T-cell (primary cell): ENCODE data around the gene GRK3. TPM values are rescaled to one million over a fixed set of nuclear protein-coding genes. Genes with fewer than 3 reads are reported as not detected.

ENCODE experiments used
- ATAC-seq, 4 experiments: fragments of 200-7000 bp in 3 of 4; fragments of 150-1000 bp in 1 of 4; cut with Tn5 transposase; replicated peaks in 1 of 4; 1 replicate in 3 of 4; 2 replicates in 1 of 4; pipeline ENCODE4 v1.10.0; 2021; ENCODE audit warnings: moderate library complexity in 3 of 4, mild to moderate bottlenecking in 2 of 4, moderate number of reproducible peaks in 1 of 4
- CTCF ChIA-PET, 2 donors: fragments of 300-600 bp; sonication (Branson Sonifier 250); formaldehyde crosslinking; loops; one replicate each; lab custom pipeline; 2022; ENCODE audit warnings: antibody characterized with exemption in 2 of 2; lab: Charles Lee
- POLR2A ChIA-PET, 2 donors: fragments of 300-600 bp; sonication (Branson Sonifier 250); formaldehyde crosslinking; loops; one replicate each; lab custom pipeline; 2022; ENCODE audit warnings: antibody characterized with exemption in 2 of 2; lab: Charles Lee
- DNase-seq, 35 experiments: peaks; one replicate each; pipeline versions ENCODE4 v3.0.0 to v3.0.0-alpha.2; 2013 to 2023
- H3K27ac ChIP-seq: one replicate; pipeline ENCODE4 v1.5.1; 2013; ENCODE audit warnings: low read length
- H3K27me3 ChIP-seq, 2 experiments: replicated peaks in 1 of 2; 1 replicate in 1 of 2; 2 replicates in 1 of 2; pipeline versions ENCODE4 v1.6.1 to v1.7.0; 2013; ENCODE audit warnings: low read length in 1 of 2, mixed read lengths in 1 of 2; ENCODE audit not compliant: control insufficient read depth in 2 of 2, insufficient read depth in 2 of 2; ENCODE audit errors: extremely low read depth in 1 of 2
- H3K36me3 ChIP-seq, 2 donors: 1 replicate in 1 of 2; 2 replicates in 1 of 2; pipeline versions ENCODE4 v1.6.1 to v1.7.0; 2013; ENCODE audit warnings: low read length in 1 of 2; ENCODE audit not compliant: control insufficient read depth in 2 of 2, insufficient read depth in 1 of 2; ENCODE audit errors: extremely low read depth in 1 of 2
- H3K4me1 ChIP-seq, 2 experiments: 1 replicate in 1 of 2; 2 replicates in 1 of 2; pipeline versions ENCODE4 v1.6.1 to v1.7.0; 2013; ENCODE audit warnings: low read length in 2 of 2, mixed read lengths in 1 of 2; ENCODE audit not compliant: insufficient read depth in 2 of 2, control insufficient read depth in 1 of 2; ENCODE audit errors: extremely low read depth in 1 of 2
- H3K4me3 ChIP-seq, 2 donors: 1 replicate in 1 of 2; 2 replicates in 1 of 2; pipeline versions ENCODE4 v1.5.1 to v1.7.0; 2013; ENCODE audit warnings: mild to moderate bottlenecking in 2 of 2, low read length in 1 of 2, moderate library complexity in 1 of 2; ENCODE audit not compliant: control insufficient read depth in 1 of 2; ENCODE audit errors: extremely low read depth in 1 of 2
- H3K9me3 ChIP-seq: 2 replicates; pipeline ENCODE4 v1.7.0; 2013
- H3K27ac Mint-ChIP-seq, 2 donors: one replicate each; pipeline ENCODE4 v1.8.0; 2020 to 2021; ENCODE audit warnings: mild to moderate bottlenecking in 2 of 2, mixed read lengths in 2 of 2
- H3K27me3 Mint-ChIP-seq, 2 donors: one replicate each; pipeline ENCODE4 v1.8.0; 2021 to 2022; ENCODE audit warnings: mixed read lengths in 2 of 2
- H3K36me3 Mint-ChIP-seq: one replicate; pipeline ENCODE4 v1.8.0; 2021; ENCODE audit warnings: mixed read lengths
- H3K4me1 Mint-ChIP-seq, 3 donors: one replicate each; pipeline ENCODE4 v1.8.0; 2020 to 2022; ENCODE audit warnings: mixed read lengths in 3 of 3, mild to moderate bottlenecking in 1 of 3
- H3K4me3 Mint-ChIP-seq, 3 donors: one replicate each; pipeline ENCODE4 v1.8.0; 2020 to 2022; ENCODE audit warnings: mild to moderate bottlenecking in 3 of 3, mixed read lengths in 3 of 3, moderate library complexity in 3 of 3
- H3K9me3 Mint-ChIP-seq, 3 donors: one replicate each; pipeline ENCODE4 v1.8.0; 2020 to 2022; ENCODE audit warnings: mixed read lengths in 3 of 3
- WGBS: methylation state at CpG from one replicate; pipeline ENCODE4 v1.1.5; 2013; ENCODE audit warnings: missing lambda C conversion rate; ENCODE audit not compliant: insufficient coverage; 5-methylcytosine and 5-hydroxymethylcytosine counted together
- total RNA-seq, 35 experiments: library from RNA in 6 of 35; stranded (reverse) in 6 of 35; fragments of 120-200 nt in 1 of 35; gene quantifications; one replicate each; pipeline versions ENCODE4 v1.2.1 to v1.2.4 and lab custom pipeline; 2013 to 2026

Gene GRK3
- total RNA-seq, 5 donors from 2014 or later (not counting 1 experiment from before 2014, with no cell fraction given): 1.4 to 7.0 (median 3.6) TPM

GRCh38 chr22:25651332-25652085 is 87.0 kb downstream of the GRK3 start:
- ATAC-seq: no peak
- WGBS: 80% methylated on average over 1 of the region's 4 CpGs
- Histone ChIP-seq H3K4me3 (no peak overlapping the region), H3K36me3 (no peaks in the 10 kb centered on the region), H3K27ac (no peak overlapping the region), H3K4me1 (no peaks in the 10 kb centered on the region), H3K9me3 (no peaks in the 10 kb centered on the region), H3K27me3 (no peaks in the 10 kb centered on the region)
- POLR2A ChIA-PET: no interaction called here
- no peak for DNase-seq
- CTCF ChIA-PET: no interaction called here
- H3K4me3 Mint-ChIP-seq: no peak overlapping the region
- no peaks in the 10 kb centered on the region for H3K9me3 Mint-ChIP-seq
- no peaks in the 10 kb centered on the region for H3K27me3 Mint-ChIP-seq
- no peak overlapping the region for H3K27ac Mint-ChIP-seq
- H3K36me3 Mint-ChIP-seq: no peaks in the 10 kb centered on the region
- no peaks in the 10 kb centered on the region for H3K4me1 Mint-ChIP-seq

GRCh38 chr22:25654676-25655075 is 90.2 kb downstream of the GRK3 start:
- Mint-ChIP-seq H3K4me1 (peaks cover 0 to 4% (median 0%) of the 10 kb centered on the region in 3 donors), H3K4me3 (no peak overlapping the region), H3K27me3 (no peaks in the 10 kb centered on the region), H3K36me3 (no peaks in the 10 kb centered on the region), H3K27ac (no peak overlapping the region), H3K9me3 (no peaks in the 10 kb centered on the region)
- Histone ChIP-seq H3K9me3 (no peaks in the 10 kb centered on the region), H3K4me3 (no peak overlapping the region), H3K36me3 (no peaks in the 10 kb centered on the region), H3K27me3 (no peaks in the 10 kb centered on the region), H3K4me1 (no peaks in the 10 kb centered on the region), H3K27ac (no peak overlapping the region)
- DNase-seq: no peak
- ChIA-PET CTCF (no interaction called here), POLR2A (no interaction called here)
- ATAC-seq: no peak

GRCh38 chr22:25655371-25655935 is 91.0 kb downstream of the GRK3 start:
- no peaks in the 10 kb centered on the region for H3K4me1 ChIP-seq
- Mint-ChIP-seq H3K27me3 (no peaks in the 10 kb centered on the region), H3K4me1 (peaks cover 0 to 4% (median 0%) of the 10 kb centered on the region in 3 donors), H3K4me3 (no peak overlapping the region), H3K36me3 (no peaks in the 10 kb centered on the region), H3K27ac (no peak overlapping the region), H3K9me3 (no peaks in the 10 kb centered on the region)
- no peak overlapping the region for H3K4me3 ChIP-seq
- no peaks in the 10 kb centered on the region for H3K9me3 ChIP-seq
- CTCF ChIA-PET: interaction anchor here in 1 of 2 donors (0.6 kb wide), 1 partner anchor 100 kb away, joined by 4 read pairs; no protein-coding TSS in a partner anchor
- no peak overlapping the region for H3K27ac ChIP-seq
- H3K36me3 ChIP-seq: no peaks in the 10 kb centered on the region
- WGBS: 60% methylated on average over 1 of the region's 4 CpGs
- DNase-seq: no peak
- H3K27me3 ChIP-seq: no peaks in the 10 kb centered on the region
- POLR2A ChIA-PET: no interaction called here
- no peak for ATAC-seq

GRCh38 chr22:25656724-25657123 is 92.2 kb downstream of the GRK3 start:
- ATAC-seq (no peak), DNase-seq (no peak)
- H3K9me3 ChIP-seq: no peaks in the 10 kb centered on the region
- POLR2A ChIA-PET: no interaction called here
- Mint-ChIP-seq H3K27me3 (no peaks in the 10 kb centered on the region), H3K4me3 (no peak overlapping the region), H3K27ac (no peak overlapping the region), H3K9me3 (no peaks in the 10 kb centered on the region), H3K36me3 (no peaks in the 10 kb centered on the region), H3K4me1 (peaks cover 0 to 4% (median 0%) of the 10 kb centered on the region in 3 donors)
- H3K4me3 ChIP-seq: no peak overlapping the region
- CTCF ChIA-PET: interaction anchor here in 1 of 2 donors (0.6 kb wide), 1 partner anchor 964 kb away, joined by 5 read pairs; no protein-coding TSS in a partner anchor
- no peaks in the 10 kb centered on the region for H3K4me1 ChIP-seq
- no peaks in the 10 kb centered on the region for H3K36me3 ChIP-seq
- no peak overlapping the region for H3K27ac ChIP-seq
- H3K27me3 ChIP-seq: no peaks in the 10 kb centered on the region

GRCh38 chr22:25658633-25659032 is 94.2 kb downstream of the GRK3 start:
- no peaks in the 10 kb centered on the region for H3K36me3 Mint-ChIP-seq
- ChIA-PET POLR2A (no interaction called here), CTCF (no interaction called here)
- no peak overlapping the region for H3K4me3 Mint-ChIP-seq
- Histone ChIP-seq H3K27ac (no peak overlapping the region), H3K4me1 (no peaks in the 10 kb centered on the region), H3K27me3 (no peaks in the 10 kb centered on the region), H3K36me3 (no peaks in the 10 kb centered on the region), H3K9me3 (no peaks in the 10 kb centered on the region), H3K4me3 (no peak overlapping the region)
- ATAC-seq (no peak), DNase-seq (no peak)
- peaks cover 0 to 4% (median 0%) of the 10 kb centered on the region in 3 donors for H3K4me1 Mint-ChIP-seq
- no peaks in the 10 kb centered on the region for H3K27me3 Mint-ChIP-seq
- 76% methylated on average over 3 of the region's 4 CpGs for WGBS
- H3K9me3 Mint-ChIP-seq: no peaks in the 10 kb centered on the region
- no peak overlapping the region for H3K27ac Mint-ChIP-seq

GRCh38 chr22:25659413-25659812 is 94.9 kb downstream of the GRK3 start:
- no peaks in the 10 kb centered on the region for H3K9me3 Mint-ChIP-seq

More at GRCh38 chr22:25659413-25659812, 94.9 kb downstream of the GRK3 start:
- ChIA-PET CTCF (no interaction called here), POLR2A (no interaction called here)
- no peaks in the 10 kb centered on the region for H3K9me3 ChIP-seq
- ATAC-seq (no peak), DNase-seq (no peak)
- no peaks in the 10 kb centered on the region for H3K4me1 ChIP-seq
- peaks cover 0 to 4% (median 0%) of the 10 kb centered on the region in 3 donors for H3K4me1 Mint-ChIP-seq
- no peak overlapping the region for H3K4me3 Mint-ChIP-seq
- no peak overlapping the region for H3K4me3 ChIP-seq
- no peaks in the 10 kb centered on the region for H3K36me3 ChIP-seq
- no peaks in the 10 kb centered on the region for H3K27me3 ChIP-seq
- no peak overlapping the region for H3K27ac ChIP-seq
- H3K27me3 Mint-ChIP-seq: no peaks in the 10 kb centered on the region
- no peaks in the 10 kb centered on the region for H3K36me3 Mint-ChIP-seq
- H3K27ac Mint-ChIP-seq: no peak overlapping the region
- no CpG with 5 or more reads among the region's 2 CpGs for WGBS
